Small intestine (tissue), 7 donors: ENCODE results near the gene ST6GALNAC2. TPM values are rescaled to one million over a fixed set of nuclear protein-coding genes. Genes with fewer than 3 reads are reported as not detected.
"Not testable (repeated sequence)": the region's sequence is repeated elsewhere in the genome, so short reads cannot be mapped to it uniquely, and the experiment has no call there.

Experiments
- DNase-seq, 2 donors: peaks; one replicate each; pipeline versions ENCODE4 v3.0.0 to v3.0.0-alpha.2; 2013
- FAIRE-seq: peaks from 2 replicates; lab custom pipeline; 2012; peaks lifted over from hg19 to GRCh38; lab: Jason Lieb, UNC
- H3K27ac ChIP-seq, 3 donors: one replicate each; pipeline ENCODE4 v1.5.1; 2013; ENCODE audit warnings: low read length in 2 of 3, mild to moderate bottlenecking in 2 of 3, control low read depth in 1 of 3, inconsistent platforms in 1 of 3, low read depth in 1 of 3, moderate library complexity in 1 of 3
- H3K27me3 ChIP-seq, 3 donors: one replicate each; pipeline ENCODE4 v1.6.1; 2013; ENCODE audit warnings: low read length in 3 of 3, inconsistent platforms in 1 of 3; ENCODE audit not compliant: control insufficient read depth in 3 of 3, insufficient read depth in 3 of 3
- H3K36me3 ChIP-seq, 3 donors: one replicate each; pipeline ENCODE4 v1.6.1; 2013; ENCODE audit warnings: low read length in 3 of 3, inconsistent platforms in 1 of 3, low read depth in 1 of 3, mild to moderate bottlenecking in 1 of 3, moderate library complexity in 1 of 3; ENCODE audit not compliant: control insufficient read depth in 3 of 3, insufficient read depth in 2 of 3
- H3K4me1 ChIP-seq, 3 donors: one replicate each; pipeline ENCODE4 v1.6.1; 2013; ENCODE audit warnings: low read length in 2 of 3, inconsistent platforms in 1 of 3, low read depth in 1 of 3, mild to moderate bottlenecking in 1 of 3, moderate library complexity in 1 of 3; ENCODE audit not compliant: control insufficient read depth in 3 of 3, insufficient read depth in 2 of 3
- H3K4me3 ChIP-seq, 3 donors: one replicate each; pipeline ENCODE4 v1.5.1; 2013; ENCODE audit warnings: low read length in 3 of 3, control low read depth in 1 of 3, inconsistent platforms in 1 of 3, low read depth in 1 of 3, mild to moderate bottlenecking in 1 of 3, moderate library complexity in 1 of 3
- H3K9me3 ChIP-seq, 2 donors: one replicate each; pipeline ENCODE4 v1.6.1; 2013; ENCODE audit warnings: low read depth in 1 of 2, low read length in 1 of 2; ENCODE audit not compliant: control insufficient read depth in 2 of 2, insufficient read depth in 1 of 2
- WGBS, 3 donors: extraction: QIAGEN DNeasy Blood & Tissue Kit; methylation state at CpG; one replicate each; pipeline ENCODE4 v1.1.7; 2013; 5-methylcytosine and 5-hydroxymethylcytosine counted together
- polyA plus RNA-seq, 4 donors: library from polyadenylated mRNA; stranded (reverse) in 3 of 4; unstranded in 1 of 4; fragments of 200-250 nt in 3 of 4; fragments of 120-200 nt in 1 of 4; gene quantifications; one replicate each; pipeline versions ENCODE4 v1.2.1 to v1.2.3, GENCODE V29; 2013
- donor health status: healthy with polysubstance abuse.
- donor health status: control.
- donor health status: control.
- donor health status: Bipolar disorder and iron deficiency.
- donor health status: healthy.

ST6GALNAC2 gene
- polyA plus RNA-seq, 4 donors: 1.1 to 5.3 (median 2.7) TPM; not detected in 1

DNA sequence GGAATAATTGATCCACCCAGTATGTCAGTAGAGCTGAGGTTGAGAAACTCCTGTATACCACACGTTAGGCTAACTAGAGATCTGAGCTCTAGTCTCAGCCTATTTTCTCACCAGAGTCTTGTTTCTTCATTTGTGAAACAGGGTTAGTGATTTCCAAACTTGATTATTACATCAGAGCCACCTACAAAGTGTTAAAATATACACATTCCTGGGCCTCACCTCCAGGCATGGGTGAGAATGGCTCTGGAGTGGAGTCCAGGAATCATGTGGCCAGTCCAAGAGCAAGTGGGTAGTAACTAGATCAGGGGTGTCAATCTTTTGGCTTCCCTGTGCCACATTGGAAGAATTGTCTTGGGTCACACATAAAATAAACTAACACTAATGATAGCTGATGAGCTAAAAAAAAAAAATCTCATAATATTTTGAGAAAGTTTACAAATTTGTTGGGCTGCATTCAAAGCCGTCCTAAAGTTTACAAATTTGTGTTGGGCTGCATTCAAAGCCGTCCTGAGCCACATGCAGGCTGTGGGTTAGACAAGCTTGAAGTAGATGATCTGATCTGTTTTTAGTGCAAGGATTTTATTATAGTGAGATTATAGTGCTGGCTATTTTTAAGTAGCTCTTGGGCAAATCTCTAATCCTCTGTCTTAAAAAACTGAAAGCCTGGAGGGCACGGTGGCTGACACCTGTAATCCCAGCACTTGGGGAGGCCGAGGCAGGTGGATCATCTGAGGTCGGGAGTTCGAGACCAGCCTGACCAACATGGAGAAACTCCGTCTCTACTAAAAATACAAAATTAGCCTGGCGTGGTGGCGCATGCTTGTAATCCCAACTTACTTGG lies 25.4 kb downstream of the ST6GALNAC2 start:
- DNase-seq: no peak
- H3K9me3 ChIP-seq: no peaks in the 10 kb centered on the region
- peak overlapping the region in 1 of 3 donors; percentile 81 for H3K27ac ChIP-seq
- H3K36me3 ChIP-seq: peaks cover 0 to 35% (median 2%) of the 10 kb centered on the region in 3 donors
- H3K4me3 ChIP-seq: no peak overlapping the region
- 68 to 86% (median 76%) methylated on average over 10 of the region's 10 CpGs for WGBS, 3 donors
- no peak for FAIRE-seq
- no peaks in the 10 kb centered on the region for H3K27me3 ChIP-seq
- peaks cover 2 to 15% (median 10%) of the 10 kb centered on the region in 3 donors for H3K4me1 ChIP-seq

DNA sequence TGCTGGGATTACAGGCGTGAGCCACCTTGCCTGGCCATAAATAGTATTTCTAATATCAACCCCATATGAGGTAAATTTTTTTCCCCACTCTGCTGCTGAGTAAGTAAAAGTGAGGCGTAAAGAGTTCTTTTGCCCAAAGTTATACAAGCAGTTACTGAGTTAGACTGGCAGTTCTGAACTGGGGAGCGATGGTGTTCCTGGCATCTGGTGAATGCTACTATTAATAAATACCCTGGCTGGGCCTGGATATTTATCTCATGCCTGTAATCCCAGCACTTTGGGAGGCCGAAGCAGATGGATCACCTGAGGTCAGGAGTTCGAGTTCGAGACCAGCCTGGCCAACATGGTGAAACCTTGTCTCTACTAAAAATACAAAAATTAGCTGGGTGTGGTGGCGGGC lies 26.2 kb downstream of the ST6GALNAC2 start:
- 82 to 83% (median 83%) methylated on average over 7 of the region's 7 CpGs for WGBS, 3 donors
- Histone ChIP-seq H3K4me1 (peaks cover 2 to 15% (median 10%) of the 10 kb centered on the region in 3 donors), H3K36me3 (peaks cover 0 to 27% (median 0%) of the 10 kb centered on the region in 3 donors)
- H3K27ac ChIP-seq, FAIRE-seq, H3K27me3 ChIP-seq, DNase-seq, H3K9me3 ChIP-seq, H3K4me3 ChIP-seq: not testable (repeated sequence)

DNA sequence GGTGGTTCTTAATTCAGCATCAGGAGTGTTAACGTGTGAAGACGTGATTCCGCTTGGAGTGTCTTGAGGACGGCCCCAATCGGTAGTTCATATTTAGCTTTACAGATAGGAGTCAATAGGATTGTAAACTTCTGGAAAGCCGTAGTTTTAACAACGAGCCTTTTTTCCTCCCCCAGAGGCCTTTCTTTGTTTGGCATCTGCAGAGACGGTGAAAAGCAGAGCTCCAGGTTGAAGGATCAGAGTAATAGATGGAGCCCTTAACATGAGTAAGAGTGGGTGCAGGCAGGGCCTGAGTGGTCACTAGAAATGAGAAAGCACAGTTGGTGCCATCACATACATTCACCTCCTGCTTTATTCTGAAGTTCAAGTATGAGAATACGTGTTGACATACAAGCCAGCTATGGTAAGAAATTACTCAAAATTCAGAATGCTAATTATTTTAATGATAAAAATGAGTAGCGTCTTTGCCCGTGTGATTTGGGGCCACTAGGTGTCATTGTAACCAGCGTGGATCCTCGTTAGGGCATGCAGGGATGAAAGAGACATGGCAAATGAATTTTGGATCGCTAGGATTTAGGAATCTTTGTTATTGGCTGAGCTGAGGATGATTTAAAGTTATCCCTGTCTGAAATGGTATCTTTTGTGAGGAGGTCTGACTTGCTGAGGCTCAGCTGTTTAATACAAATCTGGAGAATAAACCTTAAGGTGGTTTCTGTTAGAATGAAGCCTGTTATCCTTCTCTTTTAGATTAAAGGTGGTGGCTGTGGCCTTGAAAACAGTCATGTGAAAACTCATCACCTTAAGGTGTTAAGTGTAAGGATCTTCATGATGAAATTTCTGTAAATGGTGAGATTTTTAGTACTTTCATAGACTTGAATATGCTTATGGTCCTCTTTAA lies 27.2 kb downstream of the ST6GALNAC2 start:
- Histone ChIP-seq H3K4me1 (peaks cover 2 to 15% (median 10%) of the 10 kb centered on the region in 3 donors), H3K4me3 (peak overlapping the region; percentile 55 to 98 (median 70)), H3K27me3 (no peaks in the 10 kb centered on the region), H3K36me3 (peaks cover 0 to 19% (median 0%) of the 10 kb centered on the region in 3 donors), H3K27ac (peak overlapping the region in 2 of 3 donors; percentile 87 to 91), H3K9me3 (no peaks in the 10 kb centered on the region)
- 1% methylated on average over 14 of the region's 14 CpGs for WGBS, 3 donors
- FAIRE-seq (no peak), DNase-seq (peak; percentile 36 to 56)

DNA sequence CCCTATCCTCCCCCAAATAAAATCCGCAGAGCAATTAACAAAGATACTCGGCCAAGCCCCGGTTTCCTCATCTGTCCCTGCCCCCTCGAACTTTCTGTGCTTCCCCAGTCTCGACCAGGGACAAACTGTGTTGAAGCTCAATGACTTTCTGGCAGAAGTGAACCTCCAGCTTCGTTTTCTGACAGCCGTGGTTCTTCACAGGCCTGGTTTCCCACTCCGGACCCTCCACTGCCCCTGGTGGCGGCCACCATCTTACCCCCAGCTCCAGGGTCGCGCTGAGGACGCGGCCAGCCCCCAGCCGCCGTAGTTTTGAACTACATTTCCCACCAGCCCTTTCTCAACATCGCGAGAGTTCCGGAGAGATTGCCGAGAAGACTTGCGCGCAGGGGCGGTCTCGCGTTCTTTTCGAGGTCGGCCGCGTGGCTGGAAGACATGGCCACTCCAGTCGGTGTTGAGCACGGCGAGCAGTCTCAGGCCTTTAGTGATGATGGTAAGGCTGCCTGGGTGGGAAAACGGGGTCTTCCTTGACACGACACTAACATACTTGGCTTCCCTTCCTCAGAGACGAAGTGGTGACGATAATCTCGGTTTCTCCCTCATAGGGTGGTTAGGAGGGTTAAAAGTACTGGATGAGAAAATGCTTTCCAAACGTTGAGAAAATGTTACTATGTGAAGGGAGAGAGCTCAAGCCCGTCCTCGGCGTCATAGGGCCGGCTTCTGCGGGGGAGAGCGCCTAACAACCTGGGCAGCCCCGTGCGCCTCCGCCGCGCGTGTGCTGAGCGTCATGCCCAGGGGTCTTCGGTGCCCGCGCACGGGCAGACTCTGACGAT lies 28.1 kb downstream of the ST6GALNAC2 start:
- Histone ChIP-seq H3K36me3 (peaks cover 0 to 19% (median 0%) of the 10 kb centered on the region in 3 donors), H3K4me1 (peaks cover 2 to 15% (median 10%) of the 10 kb centered on the region in 3 donors), H3K4me3 (peak overlapping the region; percentile 55 to 98 (median 70)), H3K27ac (peak overlapping the region; percentile 69 to 91 (median 87)), H3K9me3 (no peaks in the 10 kb centered on the region), H3K27me3 (no peaks in the 10 kb centered on the region)
- FAIRE-seq (no peak), DNase-seq (peak; percentile 96 to 98)
- 0% methylated on average over 55 of the region's 55 CpGs for WGBS, 3 donors

DNA sequence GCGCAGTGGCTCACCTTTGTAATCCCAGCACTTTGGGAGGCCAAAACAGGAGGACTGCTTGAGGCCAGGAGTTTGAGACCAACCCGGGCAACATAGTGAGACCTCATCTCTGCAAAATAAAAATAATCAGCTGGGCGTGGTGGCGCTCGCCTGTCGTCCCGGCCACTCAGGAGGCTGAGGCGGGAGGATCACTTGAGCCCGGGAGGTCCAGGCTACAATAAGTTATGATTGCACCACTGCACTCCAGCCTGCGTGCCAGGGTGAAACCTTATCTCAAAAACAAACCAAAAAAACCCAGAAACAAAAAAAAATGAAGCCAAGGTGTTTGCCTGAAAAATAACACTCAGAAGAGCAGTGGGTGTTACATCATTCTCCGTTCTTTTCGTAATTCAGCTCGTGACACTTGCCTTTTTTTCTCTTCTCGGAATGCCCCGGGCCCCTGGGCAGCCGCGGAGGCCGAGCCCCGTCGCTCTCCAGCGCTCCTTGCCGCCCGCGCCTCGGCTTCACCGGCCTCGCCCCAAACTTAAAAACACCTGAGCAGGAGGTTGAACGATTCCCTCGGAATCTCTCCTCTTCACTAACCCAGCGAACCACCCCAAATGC lies 28.8 kb downstream of the ST6GALNAC2 start:
- H3K36me3 ChIP-seq: peaks cover 0 to 16% (median 0%) of the 10 kb centered on the region in 3 donors
- FAIRE-seq: no peak
- no peaks in the 10 kb centered on the region for H3K27me3 ChIP-seq
- H3K27ac ChIP-seq: peak overlapping the region; percentile 69 to 91 (median 87)
- no peaks in the 10 kb centered on the region for H3K9me3 ChIP-seq
- peaks cover 2 to 15% (median 8%) of the 10 kb centered on the region in 3 donors for H3K4me1 ChIP-seq
- DNase-seq: peak in 1 of 2 donors; percentile 15
- WGBS, 3 donors: 13 to 26% (median 17%) methylated on average over 30 of the region's 30 CpGs
- peak overlapping the region; percentile 55 to 98 (median 70) for H3K4me3 ChIP-seq

DNA sequence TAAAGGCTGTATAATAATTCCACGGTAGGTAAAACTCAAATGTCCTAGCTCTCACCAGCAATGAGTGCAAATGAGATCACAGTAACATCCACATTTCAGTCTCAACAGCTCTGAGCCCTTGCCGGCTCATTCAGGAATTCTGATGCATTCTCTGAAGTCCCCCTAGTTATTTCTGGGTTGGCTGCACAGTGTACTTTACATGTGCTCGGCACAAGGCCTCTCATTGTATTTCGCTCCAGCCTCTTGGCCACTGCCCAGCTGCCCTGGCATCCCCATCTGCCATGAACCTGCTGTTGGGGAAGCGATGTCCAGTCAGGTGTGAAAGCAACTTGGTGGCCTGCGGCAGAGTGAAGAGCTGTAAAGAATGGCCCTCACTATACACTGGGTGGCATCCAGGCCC lies 31.5 kb downstream of the ST6GALNAC2 start:
- DNase-seq (no peak), FAIRE-seq (no peak)
- Histone ChIP-seq H3K27me3 (no peaks in the 10 kb centered on the region), H3K36me3 (peaks cover 0 to 4% (median 0%) of the 10 kb centered on the region in 3 donors), H3K27ac (no peak overlapping the region), H3K4me3 (no peak overlapping the region), H3K9me3 (no peaks in the 10 kb centered on the region), H3K4me1 (peaks cover 2 to 8% (median 6%) of the 10 kb centered on the region in 3 donors)
- 75 to 83% (median 77%) methylated on average over 6 of the region's 6 CpGs for WGBS, 3 donors

DNA sequence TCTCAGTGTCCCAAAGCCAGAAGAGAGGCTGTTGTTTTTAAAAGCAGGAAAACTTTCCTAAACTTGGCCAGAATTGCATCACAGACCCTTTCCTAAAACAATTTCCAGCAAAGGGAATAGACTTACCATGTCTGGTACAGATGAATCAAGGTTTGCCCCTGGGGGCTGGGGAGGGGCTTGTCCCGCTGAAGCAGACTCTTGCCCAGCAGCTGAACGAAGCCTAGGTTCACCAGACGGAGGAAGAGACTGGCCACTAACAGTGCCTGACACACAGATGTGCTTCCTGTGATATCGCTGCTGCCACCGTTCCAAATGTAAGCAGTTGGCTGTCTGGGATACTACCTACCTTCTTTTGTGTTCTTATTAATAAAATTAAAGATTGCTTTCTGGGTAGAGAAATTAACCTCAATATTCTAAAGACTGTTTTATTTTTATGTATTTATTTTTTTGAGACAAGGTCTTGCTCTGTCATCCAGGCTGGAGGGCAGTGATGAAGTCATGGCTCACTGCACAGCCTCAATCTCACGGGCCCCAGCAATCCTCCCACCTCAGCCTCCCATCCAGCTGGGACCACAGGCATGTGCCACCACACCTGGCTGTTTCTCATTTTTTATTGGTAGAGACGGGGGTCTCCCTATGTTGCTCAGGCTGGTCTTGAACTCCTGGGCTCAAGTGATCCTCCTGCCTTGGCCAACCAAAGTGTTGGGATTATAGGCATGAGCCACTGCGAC lies 32.3 kb downstream of the ST6GALNAC2 start:
- H3K27ac ChIP-seq: no peak overlapping the region
- peaks cover 0 to 4% (median 0%) of the 10 kb centered on the region in 3 donors for H3K36me3 ChIP-seq
- H3K4me1 ChIP-seq: peaks cover 0 to 5% (median 4%) of the 10 kb centered on the region in 3 donors
- WGBS, 3 donors: 79 to 95% (median 92%) methylated on average over 8 of the region's 8 CpGs
- H3K27me3 ChIP-seq: no peaks in the 10 kb centered on the region
- DNase-seq: no peak
- no peak overlapping the region for H3K4me3 ChIP-seq
- H3K9me3 ChIP-seq: no peaks in the 10 kb centered on the region
- no peak for FAIRE-seq
